Amygdala (tissue), 56 donors: ENCODE results near the gene LIMCH1.

Experiments used
- DNase-seq, 56 donors: peaks; one replicate each; lab custom pipeline; 2025; lab: John Stamatoyannopoulos, UW

The LIMCH1 gene

DNA sequence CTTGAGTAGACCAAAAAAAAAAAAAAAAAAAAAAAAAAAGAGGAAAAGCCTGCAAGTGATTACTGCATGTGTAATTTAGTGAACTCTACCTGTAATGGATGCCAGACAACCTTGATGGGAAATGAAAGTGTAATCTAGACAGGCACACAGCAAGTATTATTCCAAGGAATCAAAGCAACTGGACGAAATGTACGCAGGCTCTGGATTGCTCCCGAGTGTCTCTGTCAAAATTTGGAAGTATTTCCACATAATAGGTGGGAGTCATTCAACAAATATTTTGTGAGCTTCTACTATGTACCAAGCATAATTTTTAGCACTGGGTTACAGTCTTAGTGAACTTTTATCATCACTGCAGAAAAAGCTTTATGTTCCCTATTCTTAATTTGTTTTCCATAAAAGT is 64.2 kb downstream of the LIMCH1 start:
- no peak for DNase-seq

DNA sequence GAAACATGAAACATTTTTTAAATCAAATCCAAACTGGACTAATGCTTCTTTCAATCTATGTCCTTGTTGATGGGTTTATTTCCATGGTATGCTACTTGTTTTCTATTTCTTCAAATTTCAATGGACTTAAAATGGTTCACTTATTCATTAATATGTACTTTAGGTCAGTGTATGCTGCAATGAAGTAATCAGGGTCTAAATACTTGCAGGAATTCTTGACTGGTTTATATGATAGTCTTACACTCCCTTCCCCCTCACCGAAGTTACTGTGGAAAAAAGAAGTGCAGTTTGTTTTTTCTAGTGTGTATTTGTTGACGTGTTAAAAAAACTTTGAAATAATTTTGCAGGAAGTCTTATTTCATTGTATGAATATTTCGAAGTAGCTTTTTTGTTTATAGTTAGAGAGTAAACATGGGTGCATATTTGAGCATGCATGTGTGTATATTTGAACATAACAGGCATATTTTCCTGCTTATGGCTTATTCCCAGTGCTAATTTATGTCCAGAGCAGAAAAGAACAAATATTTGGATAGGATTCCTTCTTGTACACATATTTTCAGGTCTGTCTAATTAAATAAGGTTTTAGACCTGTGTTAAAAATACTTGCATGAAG is 65.0 kb downstream of the LIMCH1 start:
- no peak for DNase-seq

DNA sequence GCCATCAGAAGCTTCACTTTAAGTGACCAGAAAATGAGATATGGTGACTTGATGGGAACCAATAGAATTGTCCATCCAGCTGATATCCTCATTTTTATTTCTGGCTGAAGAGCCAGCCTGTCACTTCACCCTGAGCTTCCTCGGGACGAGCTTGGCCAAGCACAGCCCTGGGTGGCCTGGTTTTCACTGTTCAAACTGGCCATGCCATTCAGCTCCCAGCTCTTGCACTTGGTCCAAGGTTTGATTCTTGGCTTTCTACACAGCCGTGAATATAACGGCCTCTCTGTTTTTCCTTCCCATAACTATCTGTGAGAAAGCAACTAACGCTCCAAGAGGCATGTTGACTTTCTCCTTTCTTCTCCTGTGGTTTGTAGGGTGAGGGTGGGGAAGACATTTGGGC is 71.9 kb downstream of the LIMCH1 start:
- DNase-seq: peak in 9 of 56 donors; percentile 4 to 41 (median 23)

DNA sequence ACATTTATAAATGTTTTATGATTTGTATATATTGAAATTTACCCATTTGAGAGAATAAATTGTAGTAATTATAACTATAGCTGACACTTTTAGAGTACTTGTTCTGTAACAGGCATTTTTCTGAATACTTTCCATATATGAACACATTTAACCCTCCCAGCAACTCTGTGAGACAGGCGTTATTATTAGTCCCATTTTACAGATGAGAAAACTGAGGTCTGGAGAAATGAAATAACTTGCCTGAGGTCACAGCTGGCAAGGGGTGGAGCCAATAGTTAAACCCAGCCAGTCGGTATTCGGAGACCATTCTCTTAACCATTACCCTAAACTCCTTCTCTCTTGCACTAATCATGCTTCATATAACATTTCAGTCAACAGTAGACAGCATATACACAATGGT is 72.5 kb downstream of the LIMCH1 start:
- DNase-seq: no peak

DNA sequence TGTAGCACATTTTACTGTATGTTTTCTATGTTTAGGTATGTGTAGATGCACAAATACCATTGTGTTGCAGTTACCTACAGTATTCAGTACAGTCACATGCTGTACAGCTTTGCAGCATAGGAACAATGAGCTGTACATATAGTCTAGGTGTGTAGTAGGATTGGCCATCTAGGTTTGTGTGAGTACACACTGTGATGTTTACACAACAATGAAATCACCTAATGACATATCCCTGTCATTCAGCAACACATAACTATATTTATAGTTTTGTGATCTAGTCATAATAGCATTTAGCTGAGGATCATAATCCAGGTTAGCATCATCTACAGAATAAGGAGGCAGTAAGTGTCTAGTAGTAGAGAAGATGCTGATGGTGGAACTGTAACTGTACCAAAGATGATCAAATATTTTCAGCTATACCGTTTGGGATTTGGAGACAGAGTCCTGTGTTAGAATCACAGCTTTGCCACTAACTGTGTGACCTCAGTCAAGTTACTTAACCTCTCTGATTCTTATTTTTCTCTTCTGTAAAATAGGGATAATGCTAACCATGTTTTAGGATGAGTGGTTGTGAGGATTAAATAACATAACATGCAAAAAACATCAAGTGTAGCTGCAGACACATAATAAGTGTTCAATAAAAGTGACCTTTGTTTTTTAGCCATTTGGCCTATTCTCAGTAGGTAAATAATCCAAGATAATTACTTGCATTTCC is 73.3 kb downstream of the LIMCH1 start:
- no peak for DNase-seq

DNA sequence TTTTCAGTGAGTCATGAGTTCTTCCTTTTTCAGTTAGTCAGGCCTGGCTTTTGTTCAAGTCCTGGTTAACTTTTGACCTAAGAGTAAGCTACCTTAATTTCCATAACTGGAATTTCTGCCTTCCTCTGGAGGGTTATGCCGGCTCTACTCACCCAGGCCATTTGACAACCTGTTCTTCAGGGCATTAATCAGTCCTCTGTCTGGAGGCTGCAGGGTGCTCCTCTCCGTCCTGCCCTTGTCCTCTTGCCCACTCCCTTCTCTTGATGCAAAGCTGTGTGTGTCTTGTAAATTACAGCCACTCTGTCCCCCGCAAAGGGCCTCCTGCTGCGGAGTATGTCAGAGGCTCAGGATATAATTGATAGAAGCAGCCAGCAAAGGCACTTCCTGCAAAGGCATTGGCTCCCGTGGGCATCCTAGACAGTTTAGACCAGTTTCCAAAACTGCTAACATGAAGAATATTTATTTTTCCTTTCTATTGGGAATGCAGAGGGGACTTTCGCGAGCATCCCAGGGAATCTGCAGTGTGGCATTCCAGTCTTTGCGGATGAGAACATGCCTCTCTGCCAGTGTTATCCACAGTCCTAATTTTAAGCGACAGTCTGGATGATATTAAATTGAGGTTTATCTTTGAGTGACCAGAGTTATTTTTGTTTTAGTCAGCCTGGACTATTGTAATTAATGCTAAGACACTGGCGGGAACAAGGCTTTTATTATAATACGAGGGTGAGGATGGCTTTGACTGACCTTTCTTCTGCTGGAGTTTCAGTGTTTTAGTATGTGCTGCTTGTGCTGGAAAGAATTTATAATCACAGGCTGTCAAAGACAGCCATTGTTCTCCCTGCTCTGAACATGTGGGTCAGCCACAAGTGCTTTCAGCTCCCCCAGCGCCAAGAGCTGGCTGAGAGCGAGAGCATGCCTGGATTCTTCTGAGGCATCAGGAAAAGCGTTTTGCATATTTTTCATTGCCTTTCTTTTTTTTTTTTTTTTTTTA is 74.2 kb downstream of the LIMCH1 start:
- peak in 53 of 56 donors; percentile 3 to 91 (median 70) for DNase-seq

DNA sequence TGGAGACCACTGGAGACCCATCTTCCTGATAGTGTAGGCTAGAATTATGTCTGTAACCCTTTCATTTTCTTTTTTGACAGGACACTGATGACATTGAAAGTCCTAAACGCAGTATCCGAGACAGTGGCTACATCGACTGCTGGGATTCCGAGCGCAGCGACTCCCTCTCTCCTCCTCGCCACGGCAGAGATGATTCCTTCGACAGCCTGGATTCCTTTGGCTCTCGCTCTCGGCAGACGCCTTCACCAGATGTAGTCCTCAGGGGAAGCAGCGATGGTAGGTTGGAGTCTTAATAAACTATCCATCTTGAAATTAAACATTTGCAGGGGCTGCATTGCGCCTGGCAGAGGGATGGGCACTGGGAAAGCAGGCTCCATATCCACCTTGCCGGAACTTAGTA is 75.4 kb downstream of the LIMCH1 start:
- DNase-seq: peak in 4 of 56 donors; percentile 3 to 13 (median 11)

DNA sequence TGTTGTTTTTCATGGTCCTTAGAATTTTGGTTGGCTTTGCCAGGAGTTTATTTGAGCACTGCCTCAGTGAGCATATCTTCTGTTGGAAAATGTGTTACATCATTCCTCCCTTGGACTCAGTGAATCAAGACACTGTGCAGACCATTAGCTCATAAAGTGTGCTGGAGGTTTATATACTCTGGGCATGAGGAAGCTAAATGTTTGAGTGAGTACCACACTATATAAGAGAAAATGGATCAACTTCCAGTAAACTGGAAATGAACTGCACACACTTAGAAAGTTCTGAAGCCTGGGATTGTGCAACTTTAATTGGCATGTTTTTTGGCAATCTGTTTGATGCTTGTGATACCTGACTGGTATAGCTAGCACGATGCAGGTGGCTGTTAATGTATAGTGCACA is 75.9 kb downstream of the LIMCH1 start:
- DNase-seq: no peak

DNA sequence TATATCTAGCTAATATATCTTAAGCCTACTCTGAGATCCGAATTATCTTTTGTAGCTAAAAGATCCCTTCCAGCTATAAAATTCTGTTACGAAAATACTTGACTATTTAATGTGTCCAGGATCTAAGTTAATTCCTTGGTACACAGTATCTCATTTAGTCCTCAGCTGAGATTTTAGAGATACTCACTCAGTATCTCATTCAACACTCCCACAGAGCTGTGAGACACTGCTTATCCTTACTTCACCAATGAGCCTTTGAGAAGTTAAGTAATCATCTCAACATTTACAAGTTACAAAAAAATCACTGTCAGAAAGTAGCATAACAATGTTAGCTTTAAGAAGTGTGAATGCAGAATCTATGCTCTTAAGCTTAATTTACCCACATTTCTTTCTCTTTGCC is 76.6 kb downstream of the LIMCH1 start:
- no peak for DNase-seq

DNA sequence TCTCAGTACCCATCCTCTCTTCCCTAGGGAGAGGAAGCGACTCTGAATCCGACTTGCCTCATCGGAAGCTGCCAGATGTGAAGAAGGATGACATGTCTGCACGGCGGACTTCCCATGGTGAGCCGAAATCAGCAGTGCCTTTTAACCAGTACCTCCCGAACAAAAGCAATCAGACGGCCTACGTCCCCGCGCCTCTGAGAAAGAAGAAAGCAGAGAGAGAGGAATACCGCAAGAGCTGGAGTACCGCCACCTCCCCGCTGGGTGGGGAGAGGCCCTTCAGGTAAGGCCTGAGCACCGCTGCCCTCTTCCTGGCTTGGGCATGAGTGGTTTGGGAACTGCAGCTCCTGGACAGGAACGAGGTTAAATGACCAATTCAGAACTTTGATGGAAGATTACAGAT is 81.2 kb downstream of the LIMCH1 start:
- DNase-seq: no peak

DNA sequence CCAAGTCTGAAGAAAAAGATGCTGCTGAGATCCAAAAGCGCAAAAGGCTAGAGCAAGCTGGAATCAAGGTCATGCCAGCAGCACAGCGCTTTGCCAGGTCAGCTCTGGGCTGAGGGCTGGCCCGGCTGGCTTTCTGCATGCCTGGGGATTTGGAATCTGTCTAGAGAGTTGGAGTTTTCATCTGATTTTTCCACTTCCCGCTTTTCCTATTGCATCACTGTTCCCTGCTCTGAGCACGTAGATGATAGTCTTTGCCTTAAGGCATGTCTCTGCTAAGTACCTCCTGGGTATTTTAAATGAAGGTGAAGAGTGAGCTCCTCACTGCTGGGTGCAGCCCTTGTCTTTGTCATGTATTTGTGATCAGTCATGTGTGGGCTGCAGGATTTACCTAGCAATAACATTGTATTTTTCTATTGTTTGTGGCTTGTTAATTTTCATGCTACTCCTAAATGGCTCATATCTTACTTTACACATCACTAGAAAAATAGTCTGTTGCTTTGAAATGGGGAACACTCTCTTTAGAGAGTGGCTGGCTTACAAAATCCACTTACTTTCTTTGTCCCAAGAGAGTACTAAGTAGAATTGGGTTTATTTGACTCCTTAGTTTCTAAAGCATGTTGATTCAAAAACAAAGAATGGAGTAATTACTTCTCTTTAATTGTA is 82.8 kb downstream of the LIMCH1 start:
- peak in 1 of 56 donors; percentile 2 for DNase-seq

DNA sequence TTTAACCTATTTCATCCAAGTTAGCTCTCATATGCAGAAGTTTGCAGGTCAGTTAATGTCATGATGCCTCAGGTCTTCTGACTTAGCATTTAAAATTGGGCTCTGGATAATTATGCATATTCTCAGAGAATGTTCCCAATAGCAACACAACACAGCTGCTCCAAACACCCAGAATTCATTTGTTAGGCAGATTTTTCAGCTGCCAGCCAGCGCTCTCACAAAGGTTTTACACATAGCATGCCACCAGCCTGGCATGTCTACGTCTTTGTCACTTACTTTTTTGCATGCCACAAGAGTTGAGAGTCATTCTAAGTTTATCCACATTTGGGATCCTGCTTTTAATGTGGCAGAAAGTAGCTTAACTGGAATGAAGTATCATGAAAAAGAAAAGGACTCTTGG is 84.8 kb downstream of the LIMCH1 start:
- peak in 43 of 56 donors; percentile 6 to 81 (median 34) for DNase-seq

DNA sequence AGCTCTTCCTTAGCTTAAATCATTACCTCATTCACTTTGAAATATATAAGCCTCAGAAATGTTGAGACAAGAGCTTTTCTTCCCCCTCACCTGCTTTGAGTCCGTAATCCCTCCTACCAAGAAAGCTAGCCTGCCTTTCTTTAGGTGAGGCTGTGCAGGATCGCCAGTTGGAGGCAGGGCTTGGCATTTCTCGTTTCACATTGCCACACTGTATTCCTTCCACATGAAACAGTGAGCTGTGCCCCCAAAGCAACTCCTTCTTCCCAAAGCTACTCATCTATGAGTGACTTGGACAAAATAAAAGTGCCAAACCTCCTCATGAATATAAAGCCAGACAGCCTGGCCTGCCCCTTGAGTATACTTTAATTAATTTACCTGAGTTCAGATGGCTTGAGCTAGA is 86.8 kb downstream of the LIMCH1 start:
- no peak for DNase-seq

DNA sequence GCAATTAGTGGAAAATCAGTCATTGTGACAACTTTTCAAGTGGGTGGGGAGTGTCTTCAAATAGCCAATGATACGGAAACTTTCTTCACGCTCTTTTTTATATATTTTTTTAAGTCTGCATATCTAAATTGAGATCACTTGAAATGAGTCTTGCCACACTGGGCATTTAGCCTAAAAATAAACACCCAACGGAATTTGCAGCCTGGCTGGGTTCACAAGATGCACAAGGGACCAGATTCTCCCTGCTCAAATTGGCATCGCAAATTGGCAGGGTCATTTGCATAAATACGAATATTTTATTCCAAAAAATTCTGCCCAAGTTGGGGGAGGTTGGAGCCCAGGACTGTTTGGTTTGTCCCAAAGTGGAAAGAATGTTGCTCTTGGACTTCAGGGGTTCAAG is 87.6 kb downstream of the LIMCH1 start:
- DNase-seq: no peak

DNA sequence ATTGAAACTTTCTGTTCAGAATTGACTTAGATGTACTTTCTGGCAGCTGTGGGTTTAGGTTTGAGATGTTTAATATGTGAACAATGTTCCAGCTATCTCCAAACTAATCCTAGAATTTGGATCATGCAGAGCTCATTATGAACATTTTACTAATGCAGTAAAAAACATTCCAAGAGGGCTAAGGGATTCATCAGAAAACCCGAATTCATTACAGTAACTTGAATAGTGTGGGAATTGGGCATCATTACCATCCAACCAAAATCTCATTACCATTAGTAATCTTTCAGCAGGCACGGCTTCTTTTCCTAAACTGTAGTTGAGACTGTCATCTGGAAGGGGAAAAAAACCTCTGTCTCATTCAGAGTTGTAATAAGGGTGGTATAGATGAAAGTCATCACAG is 91.0 kb downstream of the LIMCH1 start:
- DNase-seq: no peak

DNA sequence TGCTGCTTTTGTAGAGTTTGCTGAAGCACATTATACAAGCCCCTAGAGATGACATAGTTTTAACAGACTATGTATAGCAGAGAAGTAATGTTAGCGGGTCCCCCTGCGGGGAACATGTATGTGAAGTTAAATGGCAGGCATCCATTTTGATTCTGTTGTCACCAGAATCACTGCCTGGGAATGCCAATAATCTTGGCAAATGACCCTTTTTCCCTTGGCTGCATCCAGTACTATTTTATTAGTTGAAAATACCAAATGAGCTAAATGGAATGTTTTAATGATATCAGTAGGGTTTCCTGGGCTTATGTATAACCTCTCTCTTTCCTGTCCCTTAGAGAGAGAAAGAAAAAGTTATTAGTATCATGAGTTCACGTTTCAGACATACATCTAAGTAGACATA is 93.6 kb downstream of the LIMCH1 start:
- DNase-seq: no peak

DNA sequence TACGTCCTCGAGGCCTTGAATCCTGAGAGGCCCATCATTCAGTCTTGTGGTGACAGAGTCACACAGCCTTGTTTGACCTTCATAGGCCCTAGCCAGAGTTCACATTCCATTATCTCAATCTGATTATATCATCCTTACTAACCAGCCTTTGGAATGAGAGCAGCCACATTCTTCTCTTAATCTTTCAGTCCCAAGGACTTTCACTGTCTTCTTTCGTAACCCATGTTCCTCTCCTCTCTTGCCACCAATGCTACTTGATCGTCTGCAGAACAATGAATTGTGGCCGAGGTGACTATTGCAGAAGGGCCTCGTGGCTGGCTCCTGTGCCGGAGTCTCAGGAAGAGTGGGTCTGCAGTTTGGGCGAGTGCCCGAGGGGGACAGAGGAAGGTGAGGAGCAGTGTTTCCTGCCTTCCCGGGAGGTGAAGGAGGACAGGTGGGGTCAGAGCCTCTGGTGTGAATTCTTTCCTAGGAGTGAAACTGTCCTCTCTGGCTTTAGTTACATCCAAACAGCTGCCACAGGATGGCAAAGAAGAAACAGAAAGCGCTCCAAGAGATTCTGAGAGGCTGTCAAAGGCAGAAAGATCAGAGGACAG is 94.6 kb downstream of the LIMCH1 start:
- DNase-seq: no peak

DNA sequence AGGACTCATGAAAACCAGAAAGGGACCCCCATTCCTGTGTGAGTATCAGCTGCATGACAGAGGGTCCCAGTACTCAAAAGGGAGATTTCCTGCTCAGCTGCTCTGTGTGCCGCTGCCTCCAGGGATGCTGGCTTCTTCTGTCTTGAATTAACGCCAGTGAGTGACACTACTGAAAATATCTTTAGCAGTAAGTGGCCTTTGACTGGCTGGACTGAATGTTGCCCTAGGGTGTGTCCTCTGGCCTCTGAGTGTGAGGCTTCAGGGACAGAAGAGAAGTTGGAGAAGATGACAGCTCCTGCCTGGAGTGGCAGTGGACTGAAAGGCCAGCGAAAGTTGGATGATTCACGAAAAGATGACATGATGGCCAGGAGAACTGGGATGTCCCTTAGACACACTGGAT is 95.4 kb downstream of the LIMCH1 start:
- no peak for DNase-seq

DNA sequence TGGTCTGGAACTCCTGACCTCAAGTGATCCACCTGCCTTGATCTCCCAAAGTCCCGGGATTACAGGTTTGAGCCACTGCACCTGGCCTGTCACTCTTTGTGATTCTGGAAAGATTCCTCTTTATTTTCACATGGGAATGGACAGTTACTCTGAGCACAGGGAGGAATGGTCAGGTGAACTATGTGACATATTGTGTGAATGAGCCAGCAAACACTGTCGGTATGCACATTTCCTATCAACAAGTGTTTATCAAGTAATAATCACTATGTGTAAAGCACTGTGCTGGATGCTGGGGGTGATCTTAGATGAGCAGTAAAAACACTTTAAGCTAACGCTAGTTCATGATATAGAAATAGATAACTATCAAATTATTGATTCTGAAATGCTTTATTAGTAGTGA is 97.5 kb downstream of the LIMCH1 start:
- DNase-seq: no peak

DNA sequence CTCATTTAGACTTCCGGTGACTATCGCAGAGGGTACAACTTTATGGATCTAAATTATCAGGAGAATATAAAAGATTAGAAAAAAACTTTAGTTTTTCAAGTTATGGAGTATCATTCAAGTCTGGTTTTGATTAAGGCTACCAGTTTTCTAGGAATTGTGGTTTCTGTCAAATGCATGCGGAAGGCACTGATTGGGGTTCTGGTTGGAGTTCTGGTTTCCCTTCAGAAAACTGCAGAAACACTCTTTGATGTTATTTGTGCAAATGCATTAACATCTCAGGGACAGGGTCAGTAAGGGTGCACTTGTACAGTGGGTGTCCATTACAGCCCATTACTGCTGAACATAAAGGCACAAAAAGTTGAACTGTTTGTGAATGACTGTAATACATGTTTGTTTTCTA is 100.2 kb downstream of the LIMCH1 start:
- no peak for DNase-seq
